Renal cortex interstitium (tissue), 11 donors: ENCODE data around the gene CSTPP1. TPM values are rescaled to one million over a fixed set of nuclear protein-coding genes. Genes with fewer than 3 reads are reported as not detected.

ENCODE experiments used
- DNase-seq, 11 donors: peaks; one replicate each; pipeline ENCODE4 v3.0.0-alpha.2; 2013; ENCODE audit warnings: low read depth in 9 of 11, low spot score in 4 of 11; ENCODE audit errors: extremely low read depth in 1 of 11
- polyA plus RNA-seq, 3 donors: library from polyadenylated mRNA; unstranded; fragments of 120-200 nt; gene quantifications; one replicate each; pipeline ENCODE4 v1.2.1, GENCODE V29; 2013; ENCODE audit not compliant: insufficient read length in 3 of 3

CSTPP1 gene
- polyA plus RNA-seq, 3 donors: 52.7 to 58.9 (median 53.7) TPM

- DNase-seq: no peak
Observed at GRCh38 chr11:47157805-47158204, 221.2 kb downstream of the CSTPP1 start.

GRCh38 chr11:47158242-47158641 lies 221.7 kb downstream of the CSTPP1 start:
- DNase-seq: no peak

- no peak for DNase-seq
Observed at GRCh38 chr11:47160753-47161133, 224.2 kb downstream of the CSTPP1 start.

GRCh38 chr11:47161134-47161854 lies 224.7 kb downstream of the CSTPP1 start:
- peak in 4 of 11 donors; percentile 38 to 62 (median 44) for DNase-seq

- DNase-seq: no peak
Observed at GRCh38 chr11:47161890-47162289, 225.3 kb downstream of the CSTPP1 start.

- DNase-seq: no peak
Observed at GRCh38 chr11:47162426-47162825, 225.9 kb downstream of the CSTPP1 start.

GRCh38 chr11:47163193-47163592 lies 226.6 kb downstream of the CSTPP1 start:
- no peak for DNase-seq

- no peak for DNase-seq
Observed at GRCh38 chr11:47163898-47164297, 227.3 kb downstream of the CSTPP1 start.

- no peak for DNase-seq
Observed at GRCh38 chr11:47164321-47164720, 227.8 kb downstream of the CSTPP1 start.

GRCh38 chr11:47165253-47165840 lies 228.8 kb downstream of the CSTPP1 start:
- no peak for DNase-seq

- DNase-seq: no peak
Observed at GRCh38 chr11:47166368-47166767, 229.8 kb downstream of the CSTPP1 start.

GRCh38 chr11:47171061-47171838 lies 234.7 kb downstream of the CSTPP1 start:
- no peak for DNase-seq

GRCh38 chr11:47171856-47172255 lies 235.3 kb downstream of the CSTPP1 start:
- DNase-seq: no peak

GRCh38 chr11:47172740-47173336 lies 236.3 kb downstream of the CSTPP1 start:
- no peak for DNase-seq

- DNase-seq: no peak
Observed at GRCh38 chr11:47175746-47176327, 239.3 kb downstream of the CSTPP1 start.

GRCh38 chr11:47176328-47177228 lies 240.0 kb downstream of the CSTPP1 start, which contains the start of gene ARFGAP2:
ARFGAP2 (minus strand) TSS chr11:47176879; CDS start chr11:47176853, 26 bp downstream.
- DNase-seq: peak; percentile 83 to 97 (median 95)

GRCh38 chr11:47177229-47177845 lies 240.8 kb downstream of the CSTPP1 start:
- DNase-seq: peak in 7 of 11 donors; percentile 65 to 83 (median 75)

- DNase-seq: no peak
Observed at GRCh38 chr11:47177846-47178245, 241.3 kb downstream of the CSTPP1 start.
